HepG2 (cell line): ENCODE measurements around the gene SERPINF2. TPM values are rescaled to one million over a fixed set of nuclear protein-coding genes. Genes with fewer than 3 reads are reported as not detected.
A peak's percentile ranks its signal among the peaks of the same experiment; 100 is the strongest.

Source experiments
- CEBPG ChIP-seq: IDR thresholded peaks from 2 replicates; pipeline ENCODE4 v1.6.1; 2016
- DPF2 ChIP-seq: sonication (generic); formaldehyde crosslinking; IDR thresholded peaks from 2 replicates; pipeline ENCODE4 v1.4.0; 2020; ENCODE audit warnings: mild to moderate bottlenecking, low read depth, missing genetic modification reagents, borderline replicate concordance
- ETV6 ChIP-seq: sonication (generic); formaldehyde crosslinking; conservative IDR thresholded peaks from 2 replicates; pipeline ENCODE4 v1.4.0; 2020; ENCODE audit warnings: missing genetic modification reagents
- HCFC1 ChIP-seq: fragments of 150-350 bp; IDR thresholded peaks from 2 replicates; pipeline ENCODE4 v1.6.1; 2014; ENCODE audit warnings: low read depth, low read length
- HNRNPUL1 ChIP-seq: fragments of 200-400 bp; formaldehyde crosslinking; IDR thresholded peaks from 2 replicates; pipeline ENCODE4 v1.6.1; 2017; ENCODE audit warnings: low read depth, mild to moderate bottlenecking, low read length, moderate library complexity
- JDP2 ChIP-seq: sonication (generic); formaldehyde crosslinking; IDR thresholded peaks from 2 replicates; pipeline ENCODE4 v1.8.1; 2022; ENCODE audit warnings: missing genetic modification reagents, borderline replicate concordance
- KMT2B ChIP-seq: IDR thresholded peaks from 2 replicates; pipeline ENCODE4 v1.6.1; 2016; ENCODE audit warnings: missing genetic modification reagents, missing compliant biosample characterization
- NFRKB ChIP-seq: fragments of 450-650 bp; IDR thresholded peaks from 2 replicates; pipeline ENCODE4 v1.6.1; 2017
- PCBP2 ChIP-seq: fragments of 200-400 bp; formaldehyde crosslinking; optimal IDR thresholded peaks from 2 replicates; pipeline ENCODE3; 2018; ENCODE audit warnings: low read length, low read depth; ENCODE audit not compliant: poor library complexity, severe bottlenecking
- SMAD3 ChIP-seq: sonication (generic); formaldehyde crosslinking; IDR thresholded peaks from 2 replicates; pipeline ENCODE4 v1.4.0; 2020; ENCODE audit warnings: missing genetic modification reagents
- ZBTB42 ChIP-seq: sonication (generic); formaldehyde crosslinking; IDR thresholded peaks from 2 replicates; pipeline ENCODE4 v1.5.0; 2020; ENCODE audit warnings: mild to moderate bottlenecking, missing genetic modification reagents
- ZNF121 ChIP-seq: sonication (generic); formaldehyde crosslinking; IDR thresholded peaks from 2 replicates; pipeline ENCODE4 v1.5.0; 2020; ENCODE audit warnings: mild to moderate bottlenecking, missing genetic modification reagents
- ZNF326 ChIP-seq: sonication (generic); formaldehyde crosslinking; IDR thresholded peaks from 2 replicates; pipeline ENCODE4 v1.4.0; 2020; ENCODE audit warnings: missing genetic modification reagents, borderline replicate concordance
- ZNF354B ChIP-seq: sonication (generic); formaldehyde crosslinking; IDR thresholded peaks from 2 replicates; pipeline ENCODE4 v1.8.0; 2022; ENCODE audit warnings: mild to moderate bottlenecking, missing genetic modification reagents
- ZNF577 ChIP-seq: sonication (generic); formaldehyde crosslinking; IDR thresholded peaks from 2 replicates; pipeline ENCODE4 v1.4.0; 2020; ENCODE audit warnings: mild to moderate bottlenecking, low read depth, missing genetic modification reagents, borderline replicate concordance
- ZNF724P ChIP-seq: sonication (generic); formaldehyde crosslinking; IDR thresholded peaks from 2 replicates; pipeline ENCODE4 v1.8.0; 2022; ENCODE audit warnings: missing genetic modification reagents, borderline replicate concordance
- ZNF775 ChIP-seq: sonication (generic); formaldehyde crosslinking; IDR thresholded peaks from 2 replicates; pipeline ENCODE4 v1.4.0; 2020; ENCODE audit warnings: missing genetic modification reagents, mild to moderate bottlenecking, moderate library complexity, borderline replicate concordance
- polyA plus RNA-seq, 8 experiments: library from polyadenylated mRNA; depleted of rRNA in 3 of 8; stranded (reverse) in 7 of 8; unstranded in 1 of 8; fragments of >200 nt; fragmentation: Illumina TruSeq in 4 of 8; extraction: Trizol in 4 of 8; gene quantifications; 2 replicates each; pipeline versions ENCODE4 v1.2.1 to v1.2.3, GENCODE V29; 2011 to 2016; ENCODE audit warnings: low read depth in 4 of 8, missing spikeins in 1 of 8, mixed read lengths in 1 of 8; ENCODE audit not compliant: insufficient read depth in 1 of 8
- total RNA-seq, 5 experiments: library from RNA; depleted of rRNA; stranded (reverse); fragments of >200 nt; fragmentation: Illumina TruSeq; extraction: Trizol; gene quantifications; 2 replicates each; pipeline ENCODE4 v1.2.3, GENCODE V29; 2016; ENCODE audit warnings: low read depth in 1 of 5
- TF ChIP-seq, protein P1 (sequence below): sonication (generic); formaldehyde crosslinking; IDR thresholded peaks from 2 replicates; pipeline ENCODE4 v1.4.0; 2020; ENCODE audit warnings: missing genetic modification reagents
- TF ChIP-seq, protein P2 (sequence below): sonication (generic); formaldehyde crosslinking; IDR thresholded peaks from 2 replicates; pipeline ENCODE4 v1.5.0; 2020; ENCODE audit warnings: missing genetic modification reagents, mild to moderate bottlenecking, borderline replicate concordance
- TF ChIP-seq, protein P3 (sequence below): sonication (generic); formaldehyde crosslinking; IDR thresholded peaks from 2 replicates; pipeline ENCODE4 v1.4.0; 2020; ENCODE audit warnings: mild to moderate bottlenecking, missing genetic modification reagents, borderline replicate concordance
- TF ChIP-seq, protein P4 (sequence below): sonication (generic); formaldehyde crosslinking; IDR thresholded peaks from 2 replicates; pipeline ENCODE4 v1.8.0; 2022; ENCODE audit warnings: missing genetic modification reagents, mild to moderate bottlenecking, inconsistent platforms, borderline replicate concordance

SERPINF2 gene
- total and polyA plus RNA-seq, 2 of the 13 experiments (the other 11 are each of a cell fraction or from before 2014, with no cell fraction given) = 309 to 548 TPM

DNA sequence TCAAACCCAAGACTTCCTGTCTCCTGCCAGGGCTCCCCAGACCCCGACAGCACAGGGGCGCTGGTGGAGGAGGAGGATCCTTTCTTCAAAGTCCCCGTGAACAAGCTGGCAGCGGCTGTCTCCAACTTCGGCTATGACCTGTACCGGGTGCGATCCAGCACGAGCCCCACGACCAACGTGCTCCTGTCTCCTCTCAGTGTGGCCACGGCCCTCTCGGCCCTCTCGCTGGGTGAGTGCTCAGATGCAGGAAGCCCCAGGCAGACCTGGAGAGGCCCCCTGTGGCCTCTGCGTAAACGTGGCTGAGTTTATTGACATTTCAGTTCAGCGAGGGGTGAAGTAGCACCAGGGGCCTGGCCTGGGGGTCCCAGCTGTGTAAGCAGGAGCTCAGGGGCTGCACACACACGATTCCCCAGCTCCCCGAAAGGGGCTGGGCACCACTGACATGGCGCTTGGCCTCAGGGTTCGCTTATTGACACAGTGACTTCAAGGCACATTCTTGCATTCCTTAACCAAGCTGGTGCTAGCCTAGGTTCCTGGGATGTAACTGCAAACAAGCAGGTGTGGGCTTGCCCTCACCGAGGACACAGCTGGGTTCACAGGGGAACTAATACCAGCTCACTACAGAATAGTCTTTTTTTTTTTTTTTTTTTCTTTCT, 27.3 kb downstream of the SERPINF2 start (continued):
- no peak for TF ChIP-seq ZNF577 (CRISPR knock-in tag)
- TF ChIP-seq NFRKB = no peak
- TF ChIP-seq HCFC1 = no peak
- TF ChIP-seq, protein P1, sequence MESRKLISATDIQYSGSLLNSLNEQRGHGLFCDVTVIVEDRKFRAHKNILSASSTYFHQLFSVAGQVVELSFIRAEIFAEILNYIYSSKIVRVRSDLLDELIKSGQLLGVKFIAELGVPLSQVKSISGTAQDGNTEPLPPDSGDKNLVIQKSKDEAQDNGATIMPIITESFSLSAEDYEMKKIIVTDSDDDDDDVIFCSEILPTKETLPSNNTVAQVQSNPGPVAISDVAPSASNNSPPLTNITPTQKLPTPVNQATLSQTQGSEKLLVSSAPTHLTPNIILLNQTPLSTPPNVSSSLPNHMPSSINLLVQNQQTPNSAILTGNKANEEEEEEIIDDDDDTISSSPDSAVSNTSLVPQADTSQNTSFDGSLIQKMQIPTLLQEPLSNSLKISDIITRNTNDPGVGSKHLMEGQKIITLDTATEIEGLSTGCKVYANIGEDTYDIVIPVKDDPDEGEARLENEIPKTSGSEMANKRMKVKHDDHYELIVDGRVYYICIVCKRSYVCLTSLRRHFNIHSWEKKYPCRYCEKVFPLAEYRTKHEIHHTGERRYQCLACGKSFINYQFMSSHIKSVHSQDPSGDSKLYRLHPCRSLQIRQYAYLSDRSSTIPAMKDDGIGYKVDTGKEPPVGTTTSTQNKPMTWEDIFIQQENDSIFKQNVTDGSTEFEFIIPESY (CRISPR knock-in tag) = peak; percentile 92
- no peak for TF ChIP-seq SMAD3 (CRISPR knock-in tag)
- no peak for TF ChIP-seq ETV6 (CRISPR knock-in tag)
- no peak for TF ChIP-seq CEBPG (CRISPR knock-in tag)
- TF ChIP-seq ZBTB42 = no peak
- TF ChIP-seq ZNF775 = no peak
- TF ChIP-seq, protein P2, sequence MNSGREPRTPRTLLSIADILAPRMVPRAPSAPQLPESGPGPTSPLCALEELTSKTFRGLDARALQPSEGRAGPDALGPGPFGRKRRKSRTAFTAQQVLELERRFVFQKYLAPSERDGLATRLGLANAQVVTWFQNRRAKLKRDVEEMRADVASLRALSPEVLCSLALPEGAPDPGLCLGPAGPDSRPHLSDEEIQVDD (CRISPR knock-in tag) = no peak
- TF ChIP-seq, protein P3, sequence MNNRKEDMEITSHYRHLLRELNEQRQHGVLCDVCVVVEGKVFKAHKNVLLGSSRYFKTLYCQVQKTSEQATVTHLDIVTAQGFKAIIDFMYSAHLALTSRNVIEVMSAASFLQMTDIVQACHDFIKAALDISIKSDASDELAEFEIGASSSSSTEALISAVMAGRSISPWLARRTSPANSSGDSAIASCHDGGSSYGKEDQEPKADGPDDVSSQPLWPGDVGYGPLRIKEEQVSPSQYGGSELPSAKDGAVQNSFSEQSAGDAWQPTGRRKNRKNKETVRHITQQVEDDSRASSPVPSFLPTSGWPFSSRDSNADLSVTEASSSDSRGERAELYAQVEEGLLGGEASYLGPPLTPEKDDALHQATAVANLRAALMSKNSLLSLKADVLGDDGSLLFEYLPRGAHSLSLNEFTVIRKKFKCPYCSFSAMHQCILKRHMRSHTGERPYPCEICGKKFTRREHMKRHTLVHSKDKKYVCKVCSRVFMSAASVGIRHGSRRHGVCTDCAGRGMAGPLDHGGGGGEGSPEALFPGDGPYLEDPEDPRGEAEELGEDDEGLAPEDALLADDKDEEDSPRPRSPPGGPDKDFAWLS = no peak
- no peak for TF ChIP-seq PCBP2
- no peak for TF ChIP-seq KMT2B
- no peak for TF ChIP-seq JDP2 (CRISPR knock-in tag)
- TF ChIP-seq ZNF724P (CRISPR knock-in tag) = no peak
- no peak for TF ChIP-seq HNRNPUL1
- TF ChIP-seq, protein P4, sequence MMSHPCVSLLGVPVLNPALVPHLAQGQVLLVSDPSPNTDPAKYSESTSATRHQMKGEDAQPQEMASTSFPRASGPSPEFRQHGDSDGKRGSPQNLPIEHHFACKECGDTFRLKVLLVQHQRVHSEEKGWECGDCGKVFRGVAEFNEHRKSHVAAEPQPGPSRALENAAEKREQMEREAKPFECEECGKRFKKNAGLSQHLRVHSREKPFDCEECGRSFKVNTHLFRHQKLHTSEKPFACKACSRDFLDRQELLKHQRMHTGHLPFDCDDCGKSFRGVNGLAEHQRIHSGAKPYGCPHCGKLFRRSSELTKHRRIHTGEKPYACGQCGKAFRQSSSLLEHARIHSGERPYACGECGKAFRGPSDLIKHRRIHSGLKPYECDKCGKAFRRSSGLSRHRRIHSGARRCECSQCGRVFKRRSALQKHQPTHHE (CRISPR knock-in tag) = no peak
- TF ChIP-seq DPF2 (CRISPR knock-in tag) = no peak
- no peak for TF ChIP-seq ZNF354B (CRISPR knock-in tag)
- no peak for TF ChIP-seq ZNF121 (CRISPR knock-in tag)
- TF ChIP-seq ZNF326 (CRISPR knock-in tag) = no peak
